Hematopoietic multipotent progenitor cell treated with erythropoietin and hydrocortisone succinate and interleukin-3 and kit ligand, for 4 days (in vitro differentiated cells): Measurements from ENCODE around the gene SEC14L5.
"Not testable (repeated sequence)": the region's sequence is repeated elsewhere in the genome, so short reads cannot be mapped to it uniquely, and the experiment has no call there.

ENCODE experiments used
- DNase-seq: peaks from one replicate; pipeline ENCODE4 v3.0.0-alpha.2; 2015

The SEC14L5 gene

GRCh38 chr16:4957420-4957719 is 760 bp upstream of the SEC14L5 start:
- no peak for DNase-seq

GRCh38 chr16:4958510-4959438 is 644 bp downstream of the SEC14L5 start:
- no peak for DNase-seq

- DNase-seq: no peak
Measured at GRCh38 chr16:4960579-4960978, 2.4 kb downstream of the SEC14L5 start.

- no peak for DNase-seq
Measured at GRCh38 chr16:4962716-4963115, 4.6 kb downstream of the SEC14L5 start.

GRCh38 chr16:4963527-4963926 is 5.4 kb downstream of the SEC14L5 start:
- DNase-seq: not testable (repeated sequence)

GRCh38 chr16:4966736-4967453 is 8.8 kb downstream of the SEC14L5 start:
- no peak for DNase-seq

- not testable (repeated sequence) for DNase-seq
Measured at GRCh38 chr16:4968278-4968677, 10.1 kb downstream of the SEC14L5 start.

GRCh38 chr16:4968879-4969483 is 10.9 kb downstream of the SEC14L5 start:
- no peak for DNase-seq

GRCh38 chr16:4970010-4970409 is 11.9 kb downstream of the SEC14L5 start:
- DNase-seq: no peak

GRCh38 chr16:4972938-4973587 is 14.9 kb downstream of the SEC14L5 start:
- no peak for DNase-seq

- peak; percentile 71 for DNase-seq
Measured at GRCh38 chr16:4976079-4976478, 17.9 kb downstream of the SEC14L5 start.

- DNase-seq: no peak
Measured at GRCh38 chr16:4976611-4977145, 18.5 kb downstream of the SEC14L5 start.

GRCh38 chr16:4979164-4979563 is 21.0 kb downstream of the SEC14L5 start:
- no peak for DNase-seq

GRCh38 chr16:4979736-4980660 is 21.9 kb downstream of the SEC14L5 start:
- DNase-seq: peak; percentile 83

GRCh38 chr16:4980691-4981090 is 22.6 kb downstream of the SEC14L5 start:
- no peak for DNase-seq

- DNase-seq: no peak
Measured at GRCh38 chr16:4981473-4981872, 23.3 kb downstream of the SEC14L5 start.

- no peak for DNase-seq
Measured at GRCh38 chr16:4982056-4982867, 24.1 kb downstream of the SEC14L5 start.

GRCh38 chr16:4984174-4984990 is 26.3 kb downstream of the SEC14L5 start:
- no peak for DNase-seq

- DNase-seq: no peak
Measured at GRCh38 chr16:4987250-4987579, 29.1 kb downstream of the SEC14L5 start.
